ENCODE data around the gene KRTAP12-1. TPM values are rescaled to one million over a fixed set of nuclear protein-coding genes. Genes with fewer than 3 reads are reported as not detected.

The KRTAP12-1 gene
- total and polyA plus RNA-seq, 9 of the 15 experiments (the other 6 are each of a cell fraction or from before 2014, with no cell fraction given), result not detected

DNA sequence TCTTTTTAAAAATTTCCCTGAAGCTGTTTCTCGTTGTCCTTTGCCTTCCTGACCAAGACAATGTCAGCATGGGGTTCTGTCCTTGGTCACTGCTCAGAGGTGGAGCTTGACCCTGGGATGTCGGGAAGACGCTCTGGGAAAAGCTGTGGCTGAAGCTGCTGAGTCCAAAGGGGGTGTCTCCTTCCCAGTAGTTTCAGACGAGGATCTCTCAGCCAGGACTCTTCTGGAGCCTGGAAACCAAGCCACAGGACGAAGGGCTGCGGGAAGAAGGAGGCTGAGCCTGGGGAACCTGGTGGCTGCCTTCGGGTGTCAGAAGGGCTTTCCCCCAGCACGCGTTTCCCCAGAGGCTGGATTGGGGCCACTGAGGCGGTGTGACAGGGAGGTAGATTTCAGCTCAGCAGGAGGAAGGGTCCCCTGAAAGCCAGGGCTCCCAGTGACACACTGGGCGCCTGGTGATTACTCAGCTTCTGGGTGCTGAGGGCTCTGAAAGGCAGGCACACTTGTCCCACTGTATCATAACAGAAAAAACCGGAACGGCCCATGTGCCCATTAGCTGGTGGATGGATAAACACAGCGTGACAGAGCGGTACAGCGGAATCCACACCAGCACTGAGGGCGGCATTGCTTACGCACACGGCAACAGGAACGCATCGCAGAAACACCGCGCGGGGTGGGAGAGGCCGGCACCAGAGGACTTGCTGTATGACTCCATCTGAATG is 5.0 kb upstream of the KRTAP12-1 start (continued):
- TF ChIP-seq SAFB2 (IDR thresholded peaks at IDR 0.05; ENCODE audit: borderline replicate concordance, low read depth, low read length, severe bottlenecking) (no peak), ETV5 (CRISPR knock-in tag; IDR thresholded peaks at IDR 0.05; ENCODE audit: low read depth) (no peak), POLR3G (IDR thresholded peaks at IDR 0.05; ENCODE audit: extremely low read depth, insufficient read length, insufficient replicate concordance) (no peak), ESRRB (CRISPR knock-in tag; IDR thresholded peaks at IDR 0.05; ENCODE audit: borderline replicate concordance) (no peak), ZKSCAN1 (IDR thresholded peaks at IDR 0.05; ENCODE audit: low read depth, low read length) (no peak), ZNF583 (CRISPR knock-in tag; IDR thresholded peaks at IDR 0.05) (no peak), BCOR (IDR thresholded peaks at IDR 0.05) (no peak), RNF2 (IDR thresholded peaks at IDR 0.05) (no peak)
- TF ChIP-seq, protein P1, sequence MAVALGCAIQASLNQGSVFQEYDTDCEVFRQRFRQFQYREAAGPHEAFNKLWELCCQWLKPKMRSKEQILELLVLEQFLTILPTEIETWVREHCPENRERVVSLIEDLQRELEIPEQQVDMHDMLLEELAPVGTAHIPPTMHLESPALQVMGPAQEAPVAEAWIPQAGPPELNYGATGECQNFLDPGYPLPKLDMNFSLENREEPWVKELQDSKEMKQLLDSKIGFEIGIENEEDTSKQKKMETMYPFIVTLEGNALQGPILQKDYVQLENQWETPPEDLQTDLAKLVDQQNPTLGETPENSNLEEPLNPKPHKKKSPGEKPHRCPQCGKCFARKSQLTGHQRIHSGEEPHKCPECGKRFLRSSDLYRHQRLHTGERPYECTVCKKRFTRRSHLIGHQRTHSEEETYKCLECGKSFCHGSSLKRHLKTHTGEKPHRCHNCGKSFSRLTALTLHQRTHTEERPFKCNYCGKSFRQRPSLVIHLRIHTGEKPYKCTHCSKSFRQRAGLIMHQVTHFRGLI (CRISPR knock-in tag; IDR thresholded peaks at IDR 0.05), result no peak
